GM19043 (cell line): ENCODE results near the gene TBC1D21.

ENCODE experiments used
- ATAC-seq: cut with Tn5 transposase; IDR thresholded peaks from one replicate; pipeline ENCODE4 v1.9.1; 2021; ENCODE audit warnings: low read depth; ENCODE audit not compliant: unreplicated experiment

TBC1D21 gene, protein sequence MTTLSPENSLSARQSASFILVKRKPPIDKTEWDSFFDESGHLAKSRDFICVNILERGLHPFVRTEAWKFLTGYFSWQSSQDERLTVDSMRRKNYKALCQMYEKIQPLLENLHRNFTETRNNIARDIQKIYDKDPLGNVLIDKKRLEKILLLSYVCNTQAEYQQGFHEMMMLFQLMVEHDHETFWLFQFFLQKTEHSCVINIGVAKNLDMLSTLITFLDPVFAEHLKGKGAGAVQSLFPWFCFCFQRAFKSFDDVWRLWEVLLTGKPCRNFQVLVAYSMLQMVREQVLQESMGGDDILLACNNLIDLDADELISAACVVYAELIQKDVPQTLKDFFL

GRCh38 chr15:73873456-73873855 lies at the start of gene TBC1D21:
Gene TBC1D21, plus strand, starts transcription at chr15:73873564. Its CDS starts 146 bp downstream, at chr15:73873710.
- ATAC-seq: no peak

DNA sequence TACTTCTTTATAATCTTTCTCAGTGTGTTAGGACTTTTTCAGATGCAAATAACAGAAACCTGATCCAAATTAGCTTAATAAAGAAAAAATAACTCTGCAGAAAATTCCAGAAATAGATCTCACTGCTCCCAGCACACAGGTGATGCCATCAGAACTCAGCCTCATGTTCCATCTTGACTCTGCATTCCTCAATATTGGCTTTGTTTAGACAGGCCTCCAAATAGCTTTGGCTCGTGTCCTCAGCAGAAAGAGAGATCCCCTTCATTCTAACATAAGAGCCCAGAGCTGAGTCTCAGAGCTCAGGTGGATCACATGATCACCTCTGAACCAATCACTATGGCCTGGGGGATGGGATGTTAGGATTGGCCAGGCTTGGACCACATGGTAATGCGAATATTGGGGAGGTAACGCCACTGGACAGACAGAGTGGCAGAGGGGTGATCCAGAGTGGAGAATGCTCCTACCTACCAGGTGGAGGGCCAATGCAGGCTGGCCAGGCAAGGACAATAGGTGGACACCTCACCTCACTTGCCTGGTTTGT lies 46.6 kb upstream of the TBC1D21 start:
- no peak for ATAC-seq

GRCh38 chr15:73829523-73829922 lies 43.8 kb upstream of the TBC1D21 start:
- no peak for ATAC-seq

DNA sequence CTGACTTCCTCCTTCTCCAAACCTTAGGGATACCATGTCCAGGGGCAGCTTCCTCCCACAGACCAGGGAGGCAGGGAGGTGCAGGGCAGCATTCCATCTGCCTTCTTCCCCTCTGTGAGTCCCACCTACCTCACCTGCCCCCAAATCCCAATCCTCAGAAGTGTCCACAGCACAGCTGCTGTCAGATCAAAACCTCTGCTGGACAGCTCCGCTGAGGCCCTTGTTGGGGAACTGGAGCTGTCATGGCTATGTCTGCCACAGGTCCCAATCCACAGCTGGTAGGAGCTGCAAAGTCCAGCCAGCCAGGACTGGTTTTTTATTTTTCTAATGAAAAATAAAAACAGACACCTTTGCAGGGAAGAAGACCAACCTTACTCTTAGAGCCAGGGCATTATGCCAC lies 40.7 kb upstream of the TBC1D21 start:
- no peak for ATAC-seq

DNA sequence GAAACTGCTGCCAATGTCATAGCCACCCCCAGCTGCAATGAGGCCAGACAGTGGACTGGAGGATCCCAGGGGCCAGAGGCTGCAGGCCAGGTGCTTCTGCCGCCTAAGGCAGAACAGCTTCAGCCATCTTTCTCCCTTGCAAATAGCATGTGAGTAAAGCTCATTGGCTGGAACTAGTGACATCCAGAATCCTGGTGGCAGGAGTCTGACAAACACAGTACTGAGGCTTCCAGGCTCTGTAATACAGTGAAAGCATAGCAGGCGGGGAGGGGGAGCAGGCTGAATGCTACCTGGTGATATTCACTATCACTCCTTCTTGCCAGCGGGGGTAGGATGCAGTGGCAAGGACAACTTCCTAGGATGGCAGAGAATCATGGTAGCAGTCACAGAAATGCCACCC lies 36.5 kb upstream of the TBC1D21 start:
- ATAC-seq: no peak

GRCh38 chr15:73838831-73839426 lies 34.4 kb upstream of the TBC1D21 start:
- ATAC-seq: no peak

DNA sequence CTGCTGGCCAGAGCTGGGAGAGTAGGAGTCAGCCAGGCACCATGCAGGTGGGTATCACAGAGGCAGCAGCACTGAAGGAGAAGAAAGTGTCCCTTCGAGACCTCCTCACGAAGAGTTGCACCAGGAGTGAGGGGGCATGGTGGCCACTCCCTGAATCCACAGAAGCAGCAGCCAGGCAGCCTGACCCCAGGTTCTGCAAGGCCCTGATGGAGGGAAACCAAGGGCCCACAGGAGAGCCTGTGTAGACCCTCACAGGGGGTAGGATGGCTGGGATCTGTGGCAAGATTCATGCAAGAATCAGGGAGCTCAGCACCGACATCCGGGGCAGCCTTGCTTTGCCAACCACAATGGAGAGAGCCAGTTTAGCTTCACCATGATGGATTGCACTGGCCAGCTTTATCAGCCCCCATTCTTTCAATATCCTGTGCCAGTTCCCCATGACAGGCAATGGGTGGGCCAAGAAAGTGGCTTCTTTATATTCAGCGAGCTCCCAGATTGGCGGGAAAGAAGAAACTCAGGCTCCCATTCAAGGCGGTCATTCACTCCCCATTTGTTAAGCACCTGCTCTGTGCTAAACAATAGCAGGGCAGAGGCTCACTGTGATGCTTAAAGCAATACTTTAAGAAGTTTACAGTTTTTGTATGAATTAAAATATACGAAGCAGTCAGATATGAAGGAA lies 33.5 kb upstream of the TBC1D21 start:
- ATAC-seq: no peak

- ATAC-seq: no peak
These were observed 32.6 kb upstream of the TBC1D21 start for GRCh38 chr15:73840771-73841170.

- ATAC-seq: no peak
These were observed 31.3 kb upstream of the TBC1D21 start for GRCh38 chr15:73841756-73842725.

- no peak for ATAC-seq
These were observed 29.6 kb upstream of the TBC1D21 start for GRCh38 chr15:73843787-73844186.

- no peak for ATAC-seq
These were observed 29.0 kb upstream of the TBC1D21 start for GRCh38 chr15:73844356-73844755.

DNA sequence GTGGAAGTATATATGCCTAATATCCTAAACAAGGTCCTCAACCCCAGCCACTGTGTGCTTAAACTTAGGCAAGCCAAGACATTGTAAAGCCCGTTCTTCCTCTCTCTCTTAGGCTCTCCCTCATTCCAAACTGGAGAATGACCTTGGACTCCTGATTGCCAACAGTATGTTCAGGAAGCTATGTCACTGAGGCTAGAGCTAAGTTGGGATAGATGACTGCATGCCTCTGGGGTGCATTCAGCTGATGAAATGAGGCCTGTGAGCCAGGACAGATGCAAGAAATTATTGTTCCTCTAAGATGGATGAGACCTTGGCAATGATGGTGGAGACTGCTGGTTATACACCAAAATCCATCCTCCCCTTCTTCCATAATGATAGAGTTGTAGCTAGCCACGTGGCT lies 27.9 kb upstream of the TBC1D21 start:
- ATAC-seq: no peak

GRCh38 chr15:73845907-73846306 lies 27.5 kb upstream of the TBC1D21 start:
- ATAC-seq: no peak

DNA sequence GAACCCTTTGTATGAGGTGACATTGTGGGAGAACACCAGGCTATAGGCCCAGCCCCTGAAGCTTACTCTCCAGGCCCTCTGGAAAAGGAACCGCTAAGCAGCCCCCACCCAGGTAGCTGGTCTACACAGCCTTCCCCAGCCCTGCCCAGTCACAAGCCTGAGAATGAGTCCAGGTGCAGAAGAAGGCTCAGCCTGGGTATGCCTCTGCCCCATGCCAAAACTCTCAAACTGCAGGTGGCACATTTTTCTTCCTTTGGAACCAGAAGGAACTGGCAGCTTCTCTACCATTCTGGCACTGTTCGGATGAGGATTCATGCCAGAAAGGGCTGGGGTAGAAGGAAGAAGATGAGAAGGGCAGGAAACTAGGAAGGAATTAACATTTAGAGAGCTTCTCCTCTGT lies 23.7 kb upstream of the TBC1D21 start:
- ATAC-seq: no peak

DNA sequence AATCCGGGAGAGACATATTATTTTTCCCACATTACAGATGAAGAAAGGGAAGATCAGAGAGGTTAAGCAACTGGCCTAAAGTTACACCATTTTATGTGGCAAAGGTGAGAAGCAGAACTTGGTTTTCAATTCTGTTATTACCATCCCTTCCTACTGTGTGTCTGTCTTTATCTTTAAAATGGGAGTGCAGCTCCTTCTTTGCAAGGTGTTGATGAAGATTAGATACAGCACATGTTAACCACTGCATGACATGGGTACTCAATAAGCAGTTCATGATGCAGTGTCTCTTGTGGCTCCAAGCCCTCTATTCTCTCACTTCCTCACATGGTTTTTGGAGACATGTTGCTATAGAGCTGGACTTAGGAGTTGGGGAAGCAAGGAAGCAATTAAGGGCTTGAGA lies 23.1 kb upstream of the TBC1D21 start:
- ATAC-seq: no peak

DNA sequence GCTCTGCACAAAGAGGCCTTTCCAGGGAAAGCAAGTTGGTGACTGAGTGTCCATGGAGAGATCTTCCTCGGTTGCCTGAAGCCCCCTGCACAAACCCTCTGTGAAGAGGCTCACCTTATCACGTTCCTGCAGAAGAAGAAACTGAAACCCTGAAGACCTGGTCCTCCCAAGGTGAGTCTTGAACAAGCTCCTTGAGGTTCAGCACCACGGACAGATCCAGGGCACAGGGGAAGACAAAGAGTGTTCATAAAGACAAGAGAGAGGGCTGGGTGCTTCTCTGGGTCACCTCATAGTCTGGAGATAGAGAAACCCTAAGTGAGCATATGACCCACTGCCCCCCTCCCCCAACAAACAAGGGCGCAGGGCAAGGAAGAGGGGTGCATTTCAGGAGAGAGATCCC lies 21.7 kb upstream of the TBC1D21 start:
- no peak for ATAC-seq

GRCh38 chr15:73852507-73852906 lies 20.9 kb upstream of the TBC1D21 start:
- no peak for ATAC-seq

- no peak for ATAC-seq
These were observed 19.1 kb upstream of the TBC1D21 start for GRCh38 chr15:73854265-73854664.

GRCh38 chr15:73856458-73857192 lies 16.7 kb upstream of the TBC1D21 start:
- no peak for ATAC-seq
